ENCODE results near the gene PAGR1. TPM values are rescaled to one million over a fixed set of nuclear protein-coding genes. Genes with fewer than 3 reads are reported as not detected.
A peak's percentile ranks its signal among the peaks of the same experiment; 100 is the strongest.

The PAGR1 gene
- total and polyA plus RNA-seq, 2 of the 13 experiments (the other 11 are each of a cell fraction or from before 2014, with no cell fraction given), result 9.8 to 66.4 TPM

GRCh38 chr16:29806641-29807425 lies 9.1 kb upstream of the PAGR1 start (continued):
- TF ChIP-seq, protein P1, sequence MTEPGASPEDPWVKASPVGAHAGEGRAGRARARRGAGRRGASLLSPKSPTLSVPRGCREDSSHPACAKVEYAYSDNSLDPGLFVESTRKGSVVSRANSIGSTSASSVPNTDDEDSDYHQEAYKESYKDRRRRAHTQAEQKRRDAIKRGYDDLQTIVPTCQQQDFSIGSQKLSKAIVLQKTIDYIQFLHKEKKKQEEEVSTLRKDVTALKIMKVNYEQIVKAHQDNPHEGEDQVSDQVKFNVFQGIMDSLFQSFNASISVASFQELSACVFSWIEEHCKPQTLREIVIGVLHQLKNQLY (CRISPR knock-in tag; IDR thresholded peaks at IDR 0.05), result no peak
- TF ChIP-seq ZNF205 (CRISPR knock-in tag; IDR thresholded peaks at IDR 0.05) (no peak), SAP130 (CRISPR knock-in tag; IDR thresholded peaks at IDR 0.05; ENCODE audit: low read depth) (peak; percentile 19; the same call in 1 of the 2 replicates), ZBTB26 (CRISPR knock-in tag; IDR thresholded peaks at IDR 0.05; ENCODE audit: borderline replicate concordance) (no peak), AFF4 (CRISPR knock-in tag; IDR thresholded peaks at IDR 0.05) (no peak), ZFP90 (CRISPR knock-in tag; IDR thresholded peaks at IDR 0.05; ENCODE audit: borderline replicate concordance) (no peak), ZNF550 (CRISPR knock-in tag; IDR thresholded peaks at IDR 0.05; ENCODE audit: borderline replicate concordance) (no peak), HNRNPLL (IDR thresholded peaks at IDR 0.05; ENCODE audit: low read depth, low read length, poor library complexity, severe bottlenecking) (no peak), ZNF549 (CRISPR knock-in tag; IDR thresholded peaks at IDR 0.05) (no peak), DMTF1 (CRISPR knock-in tag; IDR thresholded peaks at IDR 0.05) (no peak), SOX5 (CRISPR knock-in tag; IDR thresholded peaks at IDR 0.05; ENCODE audit: borderline replicate concordance) (no peak), POGZ (CRISPR knock-in tag; IDR thresholded peaks at IDR 0.05) (no peak), ZNF253 (CRISPR knock-in tag; IDR thresholded peaks at IDR 0.05; ENCODE audit: borderline replicate concordance) (no peak), E2F2 (CRISPR knock-in tag; IDR thresholded peaks at IDR 0.05; ENCODE audit: borderline replicate concordance) (no peak), FOXP1 (IDR thresholded peaks at IDR 0.05) (no peak), FOXP1 (CRISPR knock-in tag; IDR thresholded peaks at IDR 0.05) (no peak)
- TF ChIP-seq, protein P2, sequence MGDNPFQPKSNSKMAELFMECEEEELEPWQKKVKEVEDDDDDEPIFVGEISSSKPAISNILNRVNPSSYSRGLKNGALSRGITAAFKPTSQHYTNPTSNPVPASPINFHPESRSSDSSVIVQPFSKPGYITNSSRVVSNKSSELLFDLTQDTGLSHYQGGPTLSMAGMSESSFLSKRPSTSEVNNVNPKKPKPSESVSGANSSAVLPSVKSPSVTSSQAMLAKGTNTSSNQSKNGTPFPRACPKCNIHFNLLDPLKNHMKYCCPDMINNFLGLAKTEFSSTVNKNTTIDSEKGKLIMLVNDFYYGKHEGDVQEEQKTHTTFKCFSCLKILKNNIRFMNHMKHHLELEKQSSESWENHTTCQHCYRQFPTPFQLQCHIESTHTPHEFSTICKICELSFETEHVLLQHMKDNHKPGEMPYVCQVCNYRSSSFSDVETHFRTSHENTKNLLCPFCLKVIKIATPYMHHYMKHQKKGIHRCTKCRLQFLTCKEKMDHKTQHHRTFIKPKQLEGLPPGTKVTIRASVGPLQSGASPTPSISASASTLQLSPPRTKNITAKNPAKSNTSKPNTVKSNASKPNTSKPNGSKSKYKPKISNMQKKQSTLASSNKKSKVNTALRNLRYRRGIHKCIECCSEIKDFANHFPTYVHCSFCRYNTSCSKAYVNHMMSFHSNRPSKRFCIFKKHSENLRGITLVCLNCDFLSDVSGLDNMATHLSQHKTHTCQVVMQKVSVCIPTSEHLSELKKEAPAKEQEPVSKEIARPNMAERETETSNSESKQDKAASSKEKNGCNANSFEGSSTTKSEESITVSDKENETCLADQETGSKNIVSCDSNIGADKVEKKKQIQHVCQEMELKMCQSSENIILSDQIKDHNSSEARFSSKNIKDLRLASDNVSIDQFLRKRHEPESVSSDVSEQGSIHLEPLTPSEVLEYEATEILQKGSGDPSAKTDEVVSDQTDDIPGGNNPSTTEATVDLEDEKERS (CRISPR knock-in tag; IDR thresholded peaks at IDR 0.05), result no peak

Data from HepG2 (cell line).